Smooth muscle cell (in vitro differentiated cells): ENCODE data around the gene ADCY2. TPM values are rescaled to one million over a fixed set of nuclear protein-coding genes. Genes with fewer than 3 reads are reported as not detected.

ENCODE experiments used
- DNase-seq: peaks from one replicate; lab custom pipeline; 2025; ENCODE audit not compliant: unreplicated experiment; lab: John Stamatoyannopoulos, UW
- H2AFZ ChIP-seq: fragments of 200-600 bp; sonication (generic); 2 replicates; pipeline ENCODE4 v1.6.0; 2016; ENCODE audit warnings: antibody characterized with exemption, low read depth, mild to moderate bottlenecking
- H3F3A ChIP-seq: fragments of 200-600 bp; sonication (generic); 2 replicates; pipeline ENCODE4 v1.6.0; 2017; ENCODE audit warnings: antibody characterized with exemption, low read depth
- H3K27ac ChIP-seq: fragments of 200-600 bp; sonication (generic); 2 replicates; pipeline ENCODE4 v1.5.1; 2016; ENCODE audit warnings: low read depth, mild to moderate bottlenecking
- H3K27me3 ChIP-seq: fragments of 200-600 bp; sonication (generic); 2 replicates; pipeline ENCODE4 v1.6.1; 2016; ENCODE audit warnings: low read depth, mild to moderate bottlenecking
- H3K36me3 ChIP-seq: fragments of 200-600 bp; sonication (generic); 2 replicates; pipeline ENCODE4 v1.5.1; 2016; ENCODE audit warnings: low read depth
- H3K4me1 ChIP-seq: fragments of 200-600 bp; sonication (generic); 2 replicates; pipeline ENCODE4 v1.5.1; 2016; ENCODE audit warnings: low read depth
- H3K4me2 ChIP-seq: fragments of 200-600 bp; sonication (generic); 2 replicates; pipeline ENCODE4 v1.6.0; 2016; ENCODE audit warnings: mild to moderate bottlenecking
- H3K4me3 ChIP-seq: fragments of 200-600 bp; sonication (generic); 2 replicates; pipeline ENCODE4 v1.5.1; 2016; ENCODE audit warnings: mild to moderate bottlenecking
- H3K79me2 ChIP-seq: fragments of 200-600 bp; sonication (generic); 2 replicates; pipeline ENCODE4 v1.6.0; 2016; ENCODE audit warnings: low read depth, mild to moderate bottlenecking
- H3K9ac ChIP-seq: fragments of 200-600 bp; sonication (generic); 2 replicates; pipeline ENCODE4 v1.6.0; 2016; ENCODE audit warnings: low read depth
- H3K9me3 ChIP-seq: fragments of 200-600 bp; sonication (generic); replicated peaks from 2 replicates; pipeline ENCODE4 v1.5.1; 2016; ENCODE audit warnings: low read depth
- H4K20me1 ChIP-seq: fragments of 200-600 bp; sonication (generic); 2 replicates; pipeline ENCODE4 v1.6.0; 2016; ENCODE audit warnings: low read depth
- CTCF ChIP-seq: fragments of 200-600 bp; sonication (generic); IDR thresholded peaks from 2 replicates; pipeline ENCODE4 v1.5.1; 2017; ENCODE audit warnings: borderline replicate concordance, mild to moderate bottlenecking, antibody characterized with exemption; ENCODE audit not compliant: insufficient read depth, poor library complexity, severe bottlenecking
- WGBS: methylation state at CpG from one replicate; pipeline ENCODE4 v1.1.7; 2016; ENCODE audit warnings: low lambda C conversion rate; 5-methylcytosine and 5-hydroxymethylcytosine counted together
- polyA plus RNA-seq: library from polyadenylated mRNA; unstranded; fragments of >200 nt; fragmentation: Nextera tagmentation; extraction: Ambion mirVana; gene quantifications from 2 replicates; pipeline ENCODE4 v1.2.1, GENCODE V29; 2016
- total RNA-seq: library from RNA; depleted of rRNA; stranded (reverse); fragments of >200 nt; gene quantifications from 2 replicates; pipeline ENCODE4 v1.2.3, GENCODE V29; 2014

ADCY2 gene
- total and polyA plus RNA-seq, 2 experiments from 2014 or later = 2.8 to 8.0 TPM

GRCh38 chr5:7844901-7845300 lies 449.0 kb downstream of the ADCY2 start:
- H3K79me2 ChIP-seq = no peaks in the 10 kb centered on the region
- H4K20me1 ChIP-seq = no peaks in the 10 kb centered on the region
- H3F3A ChIP-seq = no peaks in the 10 kb centered on the region
- no peaks in the 10 kb centered on the region for H3K4me1 ChIP-seq
- H3K27ac ChIP-seq = no peak overlapping the region
- no peak for DNase-seq
- no peaks in the 10 kb centered on the region for H3K27me3 ChIP-seq
- H2AFZ ChIP-seq = no peak overlapping the region
- H3K4me2 ChIP-seq = no peak overlapping the region
- no peak overlapping the region for H3K9ac ChIP-seq
- no peaks in the 10 kb centered on the region for H3K9me3 ChIP-seq
- no peak overlapping the region for H3K4me3 ChIP-seq
- H3K36me3 ChIP-seq = no peaks in the 10 kb centered on the region
- TF ChIP-seq CTCF = no peak

DNA sequence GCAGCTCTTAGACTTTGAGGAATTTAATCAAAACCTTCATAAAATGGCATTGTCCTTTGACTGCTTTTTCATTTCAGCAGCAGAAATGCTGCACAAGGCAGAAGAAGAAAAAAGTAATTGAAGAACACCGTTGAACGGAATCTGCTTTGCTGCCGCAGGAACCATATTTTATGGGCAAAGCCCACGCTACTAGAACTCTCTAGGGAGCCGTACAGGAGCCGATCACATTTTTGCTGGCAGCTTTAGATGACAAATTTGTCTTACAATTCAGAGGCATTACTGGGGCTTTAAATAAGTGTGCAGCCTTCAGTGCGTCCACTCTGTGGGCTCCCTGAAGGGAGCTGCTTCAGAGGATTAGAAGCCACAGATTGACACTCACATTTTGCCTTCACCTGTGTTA lies 449.6 kb downstream of the ADCY2 start:
- WGBS = 92% methylated on average over 7 of the region's 7 CpGs
- Histone ChIP-seq H4K20me1 (no peaks in the 10 kb centered on the region), H2AFZ (no peak overlapping the region), H3K9ac (no peak overlapping the region), H3K4me2 (no peak overlapping the region), H3K4me3 (no peak overlapping the region), H3F3A (no peaks in the 10 kb centered on the region), H3K9me3 (no peaks in the 10 kb centered on the region), H3K27ac (no peak overlapping the region), H3K36me3 (no peaks in the 10 kb centered on the region), H3K4me1 (no peaks in the 10 kb centered on the region), H3K27me3 (no peaks in the 10 kb centered on the region), H3K79me2 (no peaks in the 10 kb centered on the region)
- no peak for TF ChIP-seq CTCF
- DNase-seq = no peak

DNA sequence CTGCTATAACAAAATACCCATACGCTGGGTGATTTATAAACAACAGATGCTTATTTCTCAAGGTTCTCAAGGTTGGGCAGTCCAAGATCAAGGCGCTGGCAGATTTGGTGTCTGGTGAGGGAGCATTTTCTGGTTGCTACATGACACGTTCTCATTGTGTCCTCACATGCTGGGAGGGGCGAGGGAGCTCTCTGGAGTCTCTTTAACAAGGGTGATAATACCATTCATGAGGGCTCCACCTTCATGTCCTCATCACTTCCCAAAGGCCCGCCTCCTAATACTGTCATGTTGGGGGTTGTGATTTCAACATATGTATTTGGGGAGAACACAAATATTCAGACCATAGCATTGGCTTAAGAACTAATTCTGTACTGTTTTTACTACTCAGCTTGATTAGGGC lies 450.4 kb downstream of the ADCY2 start:
- H2AFZ ChIP-seq = no peak overlapping the region
- H3F3A ChIP-seq = no peaks in the 10 kb centered on the region
- H3K9me3 ChIP-seq = no peaks in the 10 kb centered on the region
- H3K4me1 ChIP-seq = no peaks in the 10 kb centered on the region
- no peak for TF ChIP-seq CTCF
- H3K79me2 ChIP-seq = no peaks in the 10 kb centered on the region
- no peak overlapping the region for H3K4me2 ChIP-seq
- H3K27ac ChIP-seq = no peak overlapping the region
- no peaks in the 10 kb centered on the region for H4K20me1 ChIP-seq
- no peak for DNase-seq
- H3K36me3 ChIP-seq = no peaks in the 10 kb centered on the region
- 85% methylated on average over 5 of the region's 5 CpGs for whole genome bisulfite sequencing
- no peak overlapping the region for H3K9ac ChIP-seq
- H3K27me3 ChIP-seq = no peaks in the 10 kb centered on the region
- no peak overlapping the region for H3K4me3 ChIP-seq

DNA sequence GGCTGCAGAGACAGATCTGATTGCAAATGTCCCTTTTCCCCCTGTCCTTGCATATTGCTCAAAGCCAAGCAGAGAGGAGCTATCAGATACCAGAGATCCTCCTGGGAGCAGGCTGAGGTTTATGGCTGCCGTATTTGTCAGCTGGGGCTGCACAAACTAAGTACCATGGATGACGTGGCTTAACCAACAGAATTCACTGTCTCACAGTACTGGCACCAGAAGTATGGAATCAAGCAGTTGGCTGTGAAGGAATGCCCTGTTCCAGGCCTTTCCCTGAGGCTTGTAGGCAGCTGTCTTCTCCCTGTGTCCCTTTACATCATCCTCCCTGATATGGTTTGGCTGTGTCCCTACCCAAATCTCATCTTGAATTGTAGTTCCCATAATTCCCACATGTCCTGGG lies 452.4 kb downstream of the ADCY2 start:
- no peak overlapping the region for H3K4me3 ChIP-seq
- DNase-seq = no peak
- no peak for TF ChIP-seq CTCF
- no peaks in the 10 kb centered on the region for H4K20me1 ChIP-seq
- no peak overlapping the region for H3K27ac ChIP-seq
- no peaks in the 10 kb centered on the region for H3K36me3 ChIP-seq
- H3K9ac ChIP-seq = no peak overlapping the region
- H3K9me3 ChIP-seq = no peaks in the 10 kb centered on the region
- H3K4me2 ChIP-seq = no peak overlapping the region
- H3K27me3 ChIP-seq = no peaks in the 10 kb centered on the region
- 58% methylated on average over 2 of the region's 2 CpGs for WGBS
- H2AFZ ChIP-seq = peak overlapping the region; percentile 24
- H3F3A ChIP-seq = no peaks in the 10 kb centered on the region
- H3K79me2 ChIP-seq = no peaks in the 10 kb centered on the region
- no peaks in the 10 kb centered on the region for H3K4me1 ChIP-seq
